NOMO-1 treated with dmso at 0.1 percent for 144 hours (cell line): ENCODE measurements around the gene RICTOR.
"Not testable (repeated sequence)": the region's sequence is repeated elsewhere in the genome, so short reads cannot be mapped to it uniquely, and the experiment has no call there.

Source experiments
- DNase-seq: peaks from one replicate; lab custom pipeline; 2025; ENCODE audit not compliant: unreplicated experiment; lab: John Stamatoyannopoulos, UW

The RICTOR gene

GRCh38 chr5:39055768-39056398 lies 18.3 kb downstream of the RICTOR start:
- no peak for DNase-seq

GRCh38 chr5:39055027-39055767 lies 19.0 kb downstream of the RICTOR start:
- DNase-seq, result no peak

- no peak for DNase-seq
Observed at GRCh38 chr5:39053189-39053588, 21.0 kb downstream of the RICTOR start.

- no peak for DNase-seq
Observed at GRCh38 chr5:39052141-39052540, 22.1 kb downstream of the RICTOR start.

GRCh38 chr5:39049315-39049714 lies 24.9 kb downstream of the RICTOR start:
- no peak for DNase-seq

GRCh38 chr5:39040875-39041274 lies 33.3 kb downstream of the RICTOR start:
- DNase-seq, result no peak

- DNase-seq, result not testable (repeated sequence)
Observed at GRCh38 chr5:39034493-39034892, 39.7 kb downstream of the RICTOR start.

GRCh38 chr5:39031041-39031440 lies 43.2 kb downstream of the RICTOR start:
- DNase-seq, result no peak

GRCh38 chr5:39025456-39025855 lies 48.7 kb downstream of the RICTOR start:
- DNase-seq, result peak; percentile 33

- no peak for DNase-seq
Observed at GRCh38 chr5:39024884-39025283, 49.3 kb downstream of the RICTOR start.

GRCh38 chr5:39024005-39024404 lies 50.2 kb downstream of the RICTOR start:
- DNase-seq, result no peak

GRCh38 chr5:39023121-39023520 lies 51.1 kb downstream of the RICTOR start:
- DNase-seq, result no peak

GRCh38 chr5:39022151-39022550 lies 52.0 kb downstream of the RICTOR start:
- no peak for DNase-seq

GRCh38 chr5:39021413-39021812 lies 52.8 kb downstream of the RICTOR start:
- no peak for DNase-seq

- DNase-seq, result peak; percentile 77
Observed at GRCh38 chr5:39020458-39020857, 53.7 kb downstream of the RICTOR start.

GRCh38 chr5:39019254-39019653 lies 54.9 kb downstream of the RICTOR start:
- DNase-seq, result no peak

- no peak for DNase-seq
Observed at GRCh38 chr5:39017504-39017903, 56.7 kb downstream of the RICTOR start.

GRCh38 chr5:39016587-39017275 lies 57.5 kb downstream of the RICTOR start:
- no peak for DNase-seq

- no peak for DNase-seq
Observed at GRCh38 chr5:39015743-39016586, 58.2 kb downstream of the RICTOR start.

GRCh38 chr5:39014561-39014960 lies 59.6 kb downstream of the RICTOR start:
- no peak for DNase-seq

GRCh38 chr5:39013938-39014337 lies 60.3 kb downstream of the RICTOR start:
- DNase-seq, result no peak
